ENCODE data around the gene SLCO4C1. TPM values are rescaled to one million over a fixed set of nuclear protein-coding genes. Genes with fewer than 3 reads are reported as not detected.

Gene SLCO4C1
- total RNA-seq, 1 donor from 2014 or later: 1.5 TPM

GRCh38 chr5:102271759-102272158, 24.3 kb downstream of the SLCO4C1 start:
- no peak for TF ChIP-seq CTCF (IDR thresholded peaks at IDR 0.05; ENCODE audit: partially characterized antibody, unreplicated experiment)
- H3K4me3 Mint-ChIP-seq (ENCODE audit: unreplicated experiment): no peak overlapping the region
- no peak overlapping the region for H3K27ac Mint-ChIP-seq (ENCODE audit: unreplicated experiment)
- no peak for DNase-seq
- H3K9me3 Mint-ChIP-seq (ENCODE audit: unreplicated experiment): no peaks in the 10 kb centered on the region
- H3K27me3 Mint-ChIP-seq (ENCODE audit: unreplicated experiment): no peaks in the 10 kb centered on the region
- H3K36me3 Mint-ChIP-seq (ENCODE audit: unreplicated experiment): peaks cover 14% of the 10 kb centered on the region
- H3K4me1 Mint-ChIP-seq (ENCODE audit: low read depth, unreplicated experiment): peaks cover 20% of the 10 kb centered on the region

GRCh38 chr5:102270036-102270435, 26.0 kb downstream of the SLCO4C1 start:
- Mint-ChIP-seq H3K4me3 (ENCODE audit: unreplicated experiment) (no peak overlapping the region), H3K27me3 (ENCODE audit: unreplicated experiment) (no peaks in the 10 kb centered on the region), H3K9me3 (ENCODE audit: unreplicated experiment) (no peaks in the 10 kb centered on the region), H3K4me1 (ENCODE audit: low read depth, unreplicated experiment) (peaks cover 11% of the 10 kb centered on the region), H3K27ac (ENCODE audit: unreplicated experiment) (no peak overlapping the region), H3K36me3 (ENCODE audit: unreplicated experiment) (peaks cover 14% of the 10 kb centered on the region)
- no peak for DNase-seq
- no peak for TF ChIP-seq CTCF (IDR thresholded peaks at IDR 0.05; ENCODE audit: partially characterized antibody, unreplicated experiment)

GRCh38 chr5:102262688-102263087, 33.4 kb downstream of the SLCO4C1 start:
- Mint-ChIP-seq H3K36me3 (ENCODE audit: unreplicated experiment) (no peaks in the 10 kb centered on the region), H3K4me3 (ENCODE audit: unreplicated experiment) (no peak overlapping the region), H3K4me1 (ENCODE audit: low read depth, unreplicated experiment) (no peaks in the 10 kb centered on the region), H3K9me3 (ENCODE audit: unreplicated experiment) (no peaks in the 10 kb centered on the region), H3K27ac (ENCODE audit: unreplicated experiment) (no peak overlapping the region), H3K27me3 (ENCODE audit: unreplicated experiment) (no peaks in the 10 kb centered on the region)
- TF ChIP-seq CTCF (IDR thresholded peaks at IDR 0.05; ENCODE audit: partially characterized antibody, unreplicated experiment): no peak
- DNase-seq: no peak

- H3K9me3 Mint-ChIP-seq (ENCODE audit: unreplicated experiment): no peaks in the 10 kb centered on the region
- H3K4me1 Mint-ChIP-seq (ENCODE audit: low read depth, unreplicated experiment): no peaks in the 10 kb centered on the region
- H3K36me3 Mint-ChIP-seq (ENCODE audit: unreplicated experiment): no peaks in the 10 kb centered on the region
- H3K4me3 Mint-ChIP-seq (ENCODE audit: unreplicated experiment): no peak overlapping the region
- H3K27ac Mint-ChIP-seq (ENCODE audit: unreplicated experiment): no peak overlapping the region
- no peaks in the 10 kb centered on the region for H3K27me3 Mint-ChIP-seq (ENCODE audit: unreplicated experiment)
- no peak for TF ChIP-seq CTCF (IDR thresholded peaks at IDR 0.05; ENCODE audit: partially characterized antibody, unreplicated experiment)
- DNase-seq: no peak
Measured at GRCh38 chr5:102249381-102249780, 46.7 kb downstream of the SLCO4C1 start.

- no peaks in the 10 kb centered on the region for H3K4me1 Mint-ChIP-seq (ENCODE audit: low read depth, unreplicated experiment)
- no peaks in the 10 kb centered on the region for H3K27me3 Mint-ChIP-seq (ENCODE audit: unreplicated experiment)
- no peaks in the 10 kb centered on the region for H3K36me3 Mint-ChIP-seq (ENCODE audit: unreplicated experiment)
- H3K27ac Mint-ChIP-seq (ENCODE audit: unreplicated experiment): no peak overlapping the region
- no peaks in the 10 kb centered on the region for H3K9me3 Mint-ChIP-seq (ENCODE audit: unreplicated experiment)
- no peak for DNase-seq
- no peak overlapping the region for H3K4me3 Mint-ChIP-seq (ENCODE audit: unreplicated experiment)
- TF ChIP-seq CTCF (IDR thresholded peaks at IDR 0.05; ENCODE audit: partially characterized antibody, unreplicated experiment): no peak
Measured at GRCh38 chr5:102243213-102243612, 52.9 kb downstream of the SLCO4C1 start.

Data from glutamatergic neuron (in vitro differentiated cells).